HG02642 (cell line): Measurements from ENCODE around the gene RSRP1.
A peak's percentile ranks its signal among the peaks of the same experiment; 100 is the strongest.
"Not testable (repeated sequence)": the region's sequence is repeated elsewhere in the genome, so short reads cannot be mapped to it uniquely, and the experiment has no call there.

Experiments
- ATAC-seq: cut with Tn5 transposase; IDR thresholded peaks from one replicate; pipeline ENCODE4 v1.9.1; 2021; ENCODE audit warnings: mild to moderate bottlenecking; ENCODE audit not compliant: unreplicated experiment, poor library complexity

Gene RSRP1

GRCh38 chr1:25259813-25260212 lies 12.6 kb upstream of the RSRP1 start:
- not testable (repeated sequence) for ATAC-seq

- no peak for ATAC-seq
Measured at GRCh38 chr1:25257196-25257595, 9.9 kb upstream of the RSRP1 start.

- no peak for ATAC-seq
Measured at GRCh38 chr1:25256578-25256965, 9.3 kb upstream of the RSRP1 start.

- ATAC-seq = no peak
Measured at GRCh38 chr1:25255706-25256577, 8.7 kb upstream of the RSRP1 start.

GRCh38 chr1:25253911-25254310 lies 6.7 kb upstream of the RSRP1 start:
- ATAC-seq = no peak

GRCh38 chr1:25247829-25248754 lies 838 bp upstream of the RSRP1 start:
- ATAC-seq = peak; percentile 42

- ATAC-seq = peak; percentile 12
Measured at GRCh38 chr1:25246600-25247023, 642 bp downstream of the RSRP1 start.

GRCh38 chr1:25245809-25246599 lies 1.2 kb downstream of the RSRP1 start:
- ATAC-seq = no peak

GRCh38 chr1:25245393-25245792 lies 1.9 kb downstream of the RSRP1 start:
- no peak for ATAC-seq

- ATAC-seq = no peak
Measured at GRCh38 chr1:25243907-25244306, 3.3 kb downstream of the RSRP1 start.

GRCh38 chr1:25239681-25240541 lies 7.3 kb downstream of the RSRP1 start:
- ATAC-seq = peak; percentile 77

GRCh38 chr1:25238046-25238445 lies 9.2 kb downstream of the RSRP1 start:
- no peak for ATAC-seq

- not testable (repeated sequence) for ATAC-seq
Measured at GRCh38 chr1:25236261-25236660, 11.0 kb downstream of the RSRP1 start.

GRCh38 chr1:25235411-25235810 lies 11.8 kb downstream of the RSRP1 start:
- not testable (repeated sequence) for ATAC-seq

- ATAC-seq = peak; percentile 68
Measured at GRCh38 chr1:25232866-25233784, 14.1 kb downstream of the RSRP1 start.

GRCh38 chr1:25232027-25232865 lies 15.0 kb downstream of the RSRP1 start, which contains the start of gene SYF2:
TSS of gene SYF2 (minus strand) at chr1:25232502. CDS start at chr1:25232467, 35 bp downstream.
- ATAC-seq = peak; percentile 74

GRCh38 chr1:25223471-25223870 lies 23.8 kb downstream of the RSRP1 start:
- ATAC-seq = no peak
